VCaP (cell line): ENCODE data around the gene GCHFR.

Experiments
- H3K27ac ChIP-seq: fragments of 450-650 bp; 2 replicates; pipeline ENCODE4 v1.5.1; 2017
- CTCF ChIP-seq: fragments of 450-650 bp; conservative IDR thresholded peaks from 2 replicates; pipeline ENCODE4 v1.5.1; 2017; ENCODE audit warnings: mild to moderate bottlenecking, moderate library complexity

The GCHFR gene

GRCh38 chr15:40754574-40754882 lies 9.3 kb upstream of the GCHFR start:
- TF ChIP-seq CTCF, result no peak
- H3K27ac ChIP-seq, result peak overlapping the region; percentile 90

GRCh38 chr15:40754883-40755811 lies 8.7 kb upstream of the GCHFR start, which contains the start of gene RMDN3:
Gene RMDN3 (minus strand): TSS chr15:40755254. CDS start chr15:40754783, 471 bp downstream.
- no peak for TF ChIP-seq CTCF
- peak within 1 kb of the TSS; percentile 90 for H3K27ac ChIP-seq

- no peak for TF ChIP-seq CTCF
- peak overlapping the region; percentile 90 for H3K27ac ChIP-seq
Observed at GRCh38 chr15:40755812-40756208, 8.1 kb upstream of the GCHFR start.

- H3K27ac ChIP-seq, result peak overlapping the region; percentile 90
- TF ChIP-seq CTCF, result no peak
Observed at GRCh38 chr15:40756938-40757337, 6.9 kb upstream of the GCHFR start.

GRCh38 chr15:40759961-40760360 lies 3.9 kb upstream of the GCHFR start:
- H3K27ac ChIP-seq, result no peak overlapping the region
- no peak for TF ChIP-seq CTCF

- H3K27ac ChIP-seq, result peak overlapping the region; percentile 92
- TF ChIP-seq CTCF, result no peak
Observed at GRCh38 chr15:40762919-40763800, 708 bp upstream of the GCHFR start.

GRCh38 chr15:40764629-40765103 lies 798 bp downstream of the GCHFR start:
- peak overlapping the region; percentile 92 for H3K27ac ChIP-seq
- no peak for TF ChIP-seq CTCF
